Activated CD8-positive, alpha-beta memory T cell treated with anti-CD3 and anti-CD28 coated beads for 4 hours (primary cell): ENCODE results near the gene TSPAN32.

Source experiments
- DNase-seq, 2 donors: peaks; one replicate each; pipeline ENCODE4 v3.0.0-alpha.2; 2020; ENCODE audit warnings: low read depth in 2 of 2

Gene TSPAN32

DNA sequence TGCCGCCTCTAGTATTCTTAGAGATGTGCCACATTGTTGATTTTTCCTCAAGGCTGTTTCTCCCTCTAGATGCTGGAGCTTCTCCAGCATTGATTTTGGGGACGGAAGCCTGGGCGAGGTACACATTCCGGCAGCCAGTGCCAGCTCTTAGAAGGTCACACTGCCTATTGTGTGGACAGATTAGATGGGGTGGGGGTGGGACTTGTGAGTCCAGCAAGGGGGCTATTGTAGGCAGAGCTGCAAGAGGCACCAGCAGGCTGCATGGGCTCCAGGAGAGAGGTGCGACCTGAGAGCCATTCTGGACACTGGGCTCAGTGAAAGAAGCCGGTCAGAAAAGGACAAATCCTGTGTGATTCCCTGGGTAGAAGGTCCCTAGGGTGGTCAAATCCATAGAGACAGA is 12.5 kb upstream of the TSPAN32 start:
- no peak for DNase-seq

GRCh38 chr11:2289859-2290258 is 12.0 kb upstream of the TSPAN32 start:
- no peak for DNase-seq

GRCh38 chr11:2290351-2290841 is 11.4 kb upstream of the TSPAN32 start:
- no peak for DNase-seq

DNA sequence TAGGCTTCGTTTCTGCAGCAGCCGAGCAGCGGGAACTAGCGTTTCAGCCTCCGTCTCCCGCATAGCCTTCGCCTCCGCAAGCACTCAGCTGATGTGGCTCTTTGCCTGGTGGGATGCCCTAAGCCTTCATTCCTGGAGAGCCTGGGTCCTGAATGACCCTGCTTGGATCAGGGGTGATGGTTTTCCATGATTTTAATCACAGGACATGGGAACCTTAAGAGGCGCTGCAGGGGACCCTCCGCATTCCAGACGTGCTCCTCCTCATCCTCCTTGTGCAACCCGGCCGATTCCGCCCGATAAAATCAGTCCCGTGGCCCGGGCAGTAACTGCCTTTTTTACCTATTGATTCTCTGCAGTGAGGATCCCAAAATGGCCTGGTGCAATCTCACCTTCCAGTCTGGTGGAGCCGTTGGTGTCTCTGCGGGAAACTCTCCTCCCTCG is 8.3 kb upstream of the TSPAN32 start:
- DNase-seq, result no peak

DNA sequence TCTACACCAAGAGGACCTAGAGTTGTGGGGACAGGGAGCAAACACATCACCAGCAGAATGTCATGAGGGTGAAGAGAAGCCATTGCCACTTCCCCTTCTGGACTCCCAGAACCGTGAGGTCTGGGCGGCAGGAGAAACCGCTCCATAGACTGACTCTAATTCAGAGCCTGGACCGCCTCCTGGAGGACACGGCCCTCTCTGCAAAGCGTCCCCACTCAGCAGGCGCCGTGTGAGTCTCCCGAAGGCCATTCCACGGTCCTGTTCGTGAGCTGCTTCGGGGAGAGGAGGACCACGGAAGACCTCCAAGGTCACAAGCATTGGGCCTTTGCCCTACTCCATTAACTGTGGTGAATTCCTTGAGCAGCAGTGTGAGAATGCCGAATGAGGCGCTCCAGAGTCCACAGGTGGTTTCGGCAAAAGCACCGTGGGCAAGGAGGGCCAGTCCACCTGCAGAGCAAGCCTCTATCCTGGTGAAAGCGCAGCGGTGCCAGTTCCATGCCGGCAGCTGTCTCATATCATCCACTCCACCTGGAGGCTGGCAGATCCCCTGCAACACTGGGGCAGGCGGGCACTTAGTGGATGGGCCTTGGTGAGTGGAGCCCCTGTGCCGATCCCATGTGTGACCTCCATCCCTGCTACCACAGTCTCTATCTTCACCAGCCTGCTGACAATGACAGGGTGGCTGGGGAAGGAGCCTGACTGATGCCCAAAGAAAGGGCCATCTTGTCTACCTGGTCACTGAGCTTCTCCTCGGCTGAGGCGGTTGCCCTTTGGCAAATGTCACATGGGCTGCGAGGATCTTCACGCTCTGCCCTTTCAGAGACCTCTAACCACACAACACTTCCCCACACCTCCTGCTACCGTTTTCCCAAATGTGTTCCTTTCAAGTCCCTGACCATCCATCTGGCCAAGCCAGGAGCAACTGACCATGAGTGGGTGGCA is 7.6 kb upstream of the TSPAN32 start:
- no peak for DNase-seq

DNA sequence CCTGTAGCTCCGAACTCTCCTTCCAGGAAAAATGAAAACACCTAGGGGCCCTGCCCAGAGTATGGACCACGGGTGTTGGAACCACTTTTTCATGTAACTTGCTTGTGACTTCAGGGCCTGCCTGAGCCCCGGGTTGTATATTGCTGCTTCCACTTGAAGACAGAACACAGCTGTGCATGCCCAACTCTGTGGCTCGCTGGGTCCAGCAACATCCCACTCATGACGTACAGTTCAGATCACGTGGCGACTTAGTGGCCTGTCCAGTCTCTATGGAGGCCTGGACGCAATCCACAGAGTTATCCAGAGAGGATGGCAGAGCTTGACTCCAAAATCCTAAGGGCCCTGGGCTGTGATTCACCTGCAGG is 6.9 kb upstream of the TSPAN32 start:
- no peak for DNase-seq

DNA sequence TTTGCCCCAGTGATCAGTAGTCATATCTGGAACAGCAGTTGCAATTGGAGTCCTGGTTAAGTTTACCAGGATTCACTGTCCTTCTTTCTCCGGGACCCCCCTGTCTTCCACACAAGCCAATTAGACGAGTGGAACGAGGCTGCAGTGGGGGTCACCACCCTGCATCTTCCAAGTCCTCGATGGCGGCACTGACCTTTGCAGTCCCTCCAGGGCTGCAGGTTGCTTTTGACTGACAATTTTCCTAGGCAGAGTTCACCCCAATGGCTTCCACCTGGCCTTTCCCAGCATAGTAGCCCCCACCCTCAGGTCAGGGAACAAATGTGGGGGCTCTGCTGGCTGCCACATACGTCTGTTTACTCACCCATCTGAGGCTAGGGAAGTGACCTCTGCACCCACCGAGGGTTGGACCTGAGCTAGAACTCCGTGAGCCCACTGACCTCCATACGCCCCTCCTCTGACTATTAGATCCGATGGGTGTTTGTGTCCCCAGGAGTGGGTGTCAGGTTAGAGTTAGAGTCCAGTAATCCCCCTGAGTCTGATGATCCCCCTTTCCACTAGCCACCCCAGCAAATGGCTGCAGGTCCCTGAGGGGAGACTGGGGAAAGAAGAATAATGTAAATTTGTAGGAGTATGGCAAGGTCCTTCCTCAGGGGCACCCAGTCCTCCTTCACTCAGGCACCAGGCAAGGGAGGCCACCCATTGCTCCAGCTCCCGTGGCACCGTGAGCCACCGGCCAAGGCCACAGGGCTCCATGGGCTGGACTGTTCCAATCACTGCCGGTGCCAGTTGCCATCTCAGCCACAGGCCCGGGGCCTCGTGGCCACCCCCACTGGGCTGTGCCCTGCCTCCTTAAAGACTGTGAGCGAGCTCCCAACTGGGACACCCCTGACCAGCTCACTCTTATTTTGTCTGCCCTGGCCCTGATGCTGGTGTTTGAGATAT is 5.6 kb upstream of the TSPAN32 start:
- DNase-seq, result no peak

DNA sequence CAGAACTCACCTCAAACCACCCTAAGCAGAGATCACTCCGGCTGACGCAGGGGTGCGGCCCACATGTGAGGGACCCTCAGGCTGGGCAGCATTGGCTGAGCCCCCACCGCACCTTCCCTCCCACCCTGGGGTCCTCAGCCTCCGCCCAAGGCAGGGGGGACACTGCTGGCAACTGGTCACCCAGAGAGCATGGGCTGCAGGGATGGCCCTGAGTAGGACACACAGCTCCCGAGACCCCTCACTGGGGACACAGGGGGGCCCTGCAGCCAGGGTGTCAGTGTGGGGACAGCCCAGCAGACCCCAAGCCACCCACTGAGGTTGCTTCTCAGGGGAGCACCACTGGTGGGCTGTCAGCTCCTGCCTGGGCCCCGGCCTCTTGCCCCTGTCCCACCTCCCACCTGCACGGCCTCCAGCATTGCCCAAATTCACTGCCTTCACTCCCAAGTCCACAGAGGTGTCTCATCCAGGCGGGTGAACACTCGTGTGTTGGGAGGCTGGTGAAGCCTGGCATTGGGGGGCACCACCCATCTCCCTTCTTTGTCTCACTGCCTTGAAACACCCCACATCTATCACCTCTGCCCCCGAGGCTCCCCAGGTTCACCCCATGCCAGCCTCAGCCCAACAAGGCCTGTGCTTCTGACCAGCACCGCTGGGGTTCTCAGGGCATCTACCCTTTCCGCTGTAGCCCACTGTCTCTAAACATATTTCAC is 4.7 kb upstream of the TSPAN32 start:
- DNase-seq, result no peak

DNA sequence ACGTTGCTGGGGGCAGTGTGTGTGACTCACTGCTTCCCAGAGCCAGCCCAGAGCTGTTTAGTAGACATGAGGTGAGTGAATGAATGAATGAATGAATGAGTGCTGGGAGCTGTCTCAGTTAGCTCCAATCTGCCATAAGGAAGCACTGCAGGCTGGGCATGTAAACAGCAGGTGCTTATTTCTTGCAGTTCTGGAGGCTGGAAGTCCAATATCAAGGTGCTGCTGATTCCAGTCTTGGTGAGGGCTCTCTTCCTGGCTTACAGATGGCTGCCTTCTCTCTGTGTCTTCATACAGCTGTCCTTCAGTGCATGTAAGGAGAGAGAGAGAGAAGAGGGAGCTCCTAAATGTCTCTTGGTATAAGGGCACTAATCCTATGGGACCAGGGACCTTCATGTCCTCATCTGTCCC is 4.2 kb upstream of the TSPAN32 start:
- no peak for DNase-seq

DNA sequence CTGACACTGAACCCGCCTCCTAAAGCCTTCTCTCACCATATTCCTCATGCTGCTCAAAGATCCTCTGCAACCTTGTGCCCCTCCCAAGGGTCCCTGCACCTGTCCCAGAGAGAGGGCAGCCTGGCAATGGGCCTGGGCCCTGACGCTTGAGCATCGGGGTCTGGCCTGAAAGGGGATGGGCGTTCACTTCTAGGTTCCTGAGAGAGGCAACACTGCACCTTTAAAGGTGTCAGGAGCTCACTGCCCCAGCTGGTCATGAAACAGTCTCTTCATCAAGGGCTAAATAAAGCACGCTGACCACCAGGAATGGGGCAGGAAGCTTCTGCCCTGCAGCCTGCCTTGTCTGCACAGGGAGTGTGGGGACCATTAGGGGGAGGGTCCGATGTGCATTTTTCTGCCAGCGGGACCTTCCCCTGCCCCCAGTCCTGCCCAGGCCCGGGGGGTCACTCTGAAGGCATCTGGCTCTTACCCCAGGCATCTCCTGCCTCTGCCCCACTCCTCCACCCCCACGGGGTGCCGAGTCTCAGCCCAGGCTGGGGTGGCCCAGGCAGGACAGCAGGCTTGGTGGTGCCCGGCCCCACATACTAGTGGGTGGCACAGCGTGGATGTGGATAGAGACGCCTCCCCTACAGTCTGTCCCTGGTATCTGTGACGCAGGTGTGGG is 3.5 kb upstream of the TSPAN32 start:
- no peak for DNase-seq

DNA sequence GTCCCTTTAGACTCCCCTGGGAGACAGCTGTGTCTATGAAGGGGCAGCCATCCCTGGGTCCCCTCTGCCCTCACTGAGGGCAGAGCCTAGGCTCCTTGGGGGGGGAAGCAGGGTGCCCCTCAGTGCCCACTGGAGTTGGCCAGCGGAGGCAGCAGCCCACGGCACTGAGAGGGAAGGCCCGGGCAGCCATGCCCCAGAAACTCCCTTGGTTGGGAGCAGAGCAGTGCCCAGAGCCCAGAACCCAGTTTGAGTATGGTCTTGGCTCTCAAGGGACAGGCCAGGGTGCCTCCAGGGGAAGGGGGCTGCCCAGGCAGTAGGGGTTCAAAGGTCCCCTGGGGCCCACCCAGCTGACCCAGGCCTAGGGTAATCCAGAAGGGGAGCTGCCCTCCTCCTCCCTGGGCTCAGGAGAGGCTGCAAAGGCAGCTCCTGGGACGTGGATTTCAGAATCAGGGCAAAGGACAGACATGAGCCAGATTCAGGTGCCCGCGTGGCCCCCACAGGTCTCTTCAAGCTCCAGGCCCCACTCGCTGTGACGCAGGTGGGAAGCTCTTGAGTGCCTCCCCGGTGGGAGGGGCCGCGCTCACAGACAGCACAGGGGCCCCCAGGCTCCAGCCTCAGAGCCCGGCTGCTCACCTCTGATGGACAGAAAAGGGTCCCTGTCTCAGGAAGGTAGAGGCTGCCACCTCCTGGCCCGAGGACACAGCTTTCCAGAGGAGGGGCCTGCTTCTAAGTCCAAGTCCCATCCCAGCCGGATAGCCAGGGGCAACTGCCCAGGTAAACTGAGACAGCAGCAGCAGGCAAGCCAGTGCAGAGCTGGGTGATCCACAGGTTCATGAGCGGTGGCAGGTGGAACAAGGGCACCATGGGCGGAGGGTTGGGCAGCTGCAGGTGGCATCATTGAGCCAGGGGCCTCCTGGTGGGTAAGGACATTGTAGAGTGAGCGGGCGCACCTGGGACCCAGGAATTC is 2.7 kb upstream of the TSPAN32 start:
- no peak for DNase-seq

GRCh38 chr11:2299773-2300172 is 2.0 kb upstream of the TSPAN32 start:
- DNase-seq, result no peak

DNA sequence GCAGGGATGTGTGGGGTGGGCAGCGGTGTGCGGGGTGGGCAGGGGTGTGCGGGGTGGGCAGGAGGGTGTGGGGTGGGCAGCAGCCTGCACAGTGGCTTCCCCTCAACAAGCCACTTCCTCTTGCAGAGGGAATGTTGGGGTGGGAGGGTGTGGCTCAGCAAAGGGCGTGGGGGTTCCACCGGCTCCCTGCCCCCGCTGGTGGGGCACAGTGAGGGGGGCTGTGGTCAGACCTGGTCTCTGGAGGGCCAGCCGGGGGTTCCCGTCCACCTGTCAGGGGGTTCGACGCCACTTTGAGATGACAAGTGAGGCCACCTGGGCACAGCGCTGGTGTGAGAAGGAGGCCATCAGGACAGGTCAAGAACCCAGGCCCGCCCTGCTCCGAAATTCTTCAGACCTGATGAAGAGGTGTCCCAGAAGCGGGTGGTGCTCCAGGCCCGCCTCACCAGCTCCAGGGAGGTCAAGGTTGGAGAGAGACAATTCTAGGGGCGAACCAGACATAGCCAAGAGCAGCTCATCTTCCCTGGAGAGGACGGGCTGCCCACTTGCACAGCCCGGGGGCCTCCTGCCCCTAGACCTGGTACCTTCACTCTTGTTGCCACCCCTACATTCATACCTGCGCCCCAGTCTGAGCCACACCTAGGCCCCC is 1.4 kb upstream of the TSPAN32 start:
- no peak for DNase-seq

- DNase-seq, result no peak
Measured at GRCh38 chr11:2300936-2301630, 730 bp upstream of the TSPAN32 start.

DNA sequence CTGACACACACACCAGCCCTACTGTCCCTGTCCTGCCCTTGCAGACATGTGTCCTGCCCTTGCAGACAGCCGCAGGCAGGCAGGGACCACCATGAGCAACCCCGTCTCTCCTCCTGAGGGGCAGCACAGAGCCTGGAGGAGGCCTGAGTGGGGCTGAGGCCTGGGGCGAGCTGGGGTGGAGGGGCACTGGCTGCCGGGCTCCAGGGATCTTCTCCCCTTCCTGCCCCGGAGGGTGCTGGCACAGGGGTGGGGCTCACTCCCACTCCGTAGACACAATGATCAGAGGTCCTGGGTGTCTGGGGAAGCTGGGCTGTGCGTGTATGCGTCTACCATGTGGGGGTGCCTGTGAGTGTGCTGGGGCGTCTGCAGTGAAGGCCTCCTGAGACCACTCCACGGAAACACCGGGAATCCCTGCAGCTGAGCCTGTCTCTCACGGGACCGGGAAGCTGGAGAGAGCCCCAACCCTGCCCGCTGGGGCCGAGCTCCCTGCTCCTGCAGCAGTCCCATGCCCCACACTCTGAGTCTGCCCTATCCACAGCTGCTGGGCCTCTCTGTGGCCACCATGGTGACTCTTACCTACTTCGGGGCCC is 588 bp downstream of the TSPAN32 start:
- DNase-seq, result no peak

GRCh38 chr11:2302896-2303626 is 1.2 kb downstream of the TSPAN32 start:
- no peak for DNase-seq

GRCh38 chr11:2303627-2304505 is 2.1 kb downstream of the TSPAN32 start:
- DNase-seq, result no peak
